Liver (tissue), 3 donors: ENCODE results near the gene ORC4.

Experiments used
- CTCF ChIP-seq: fragments of 150-350 bp; IDR thresholded peaks from 2 replicates; pipeline ENCODE4 v1.5.1; 2017; ENCODE audit warnings: improper control_type of control experiment, low read depth, low read length; ENCODE audit not compliant: missing input control
- GABPA ChIP-seq, 2 donors: IDR thresholded peaks in 1 of 2; conservative IDR thresholded peaks in 1 of 2; 2 replicates each; pipeline ENCODE4 v1.6.1; 2016; ENCODE audit warnings: antibody characterized with exemption in 2 of 2, mild to moderate bottlenecking in 1 of 2, moderate library complexity in 1 of 2
- JUND ChIP-seq, 2 donors: IDR thresholded peaks; 2 replicates each; pipeline ENCODE4 v1.6.1; 2016; ENCODE audit warnings: antibody characterized with exemption in 2 of 2
- MAX ChIP-seq: IDR thresholded peaks from 2 replicates; pipeline ENCODE4 v1.6.1; 2016; ENCODE audit warnings: antibody characterized with exemption
- RAD21 ChIP-seq, 2 donors: IDR thresholded peaks; 2 replicates each; pipeline ENCODE4 v1.6.1; 2016; ENCODE audit warnings: antibody characterized with exemption in 2 of 2, mild to moderate bottlenecking in 2 of 2
- SP1 ChIP-seq: IDR thresholded peaks from 2 replicates; pipeline ENCODE4 v1.6.1; 2018; ENCODE audit warnings: antibody characterized with exemption, mild to moderate bottlenecking
- TAF1 ChIP-seq: conservative IDR thresholded peaks from 2 replicates; pipeline ENCODE4 v1.6.1; 2016; ENCODE audit warnings: antibody characterized with exemption, mild to moderate bottlenecking
- YY1 ChIP-seq: IDR thresholded peaks from 2 replicates; pipeline ENCODE4 v1.6.1; 2016; ENCODE audit warnings: antibody characterized with exemption, mild to moderate bottlenecking
- ZBTB33 ChIP-seq: IDR thresholded peaks from 2 replicates; pipeline ENCODE4 v1.6.1; 2016; ENCODE audit warnings: antibody characterized with exemption
- donor health status: healthy.
- donor health status: healthy.

GRCh38 chr2:147917161-147917560, 103.4 kb downstream of the ORC4 start:
- TF ChIP-seq CTCF: no peak
- no peak for TF ChIP-seq YY1
- TF ChIP-seq JUND (IDR thresholded peaks at IDR 0.05): no peak
- TF ChIP-seq ZBTB33: no peak
- no peak for TF ChIP-seq SP1
- TF ChIP-seq MAX: no peak
- TF ChIP-seq TAF1: no peak
- no peak for TF ChIP-seq RAD21 (IDR thresholded peaks at IDR 0.05)
- no peak for TF ChIP-seq GABPA (IDR thresholded peaks at IDR 0.05 in 1 of 2, conservative IDR thresholded peaks at IDR 0.05 in 1 of 2)
